GM19240 (cell line): ENCODE results near the gene MTARC2.

Experiments
- DNase-seq: peaks from one replicate; pipeline ENCODE4 v3.0.0; 2011; ENCODE audit warnings: low spot score; ENCODE audit not compliant: insufficient read length

The MTARC2 gene

DNA sequence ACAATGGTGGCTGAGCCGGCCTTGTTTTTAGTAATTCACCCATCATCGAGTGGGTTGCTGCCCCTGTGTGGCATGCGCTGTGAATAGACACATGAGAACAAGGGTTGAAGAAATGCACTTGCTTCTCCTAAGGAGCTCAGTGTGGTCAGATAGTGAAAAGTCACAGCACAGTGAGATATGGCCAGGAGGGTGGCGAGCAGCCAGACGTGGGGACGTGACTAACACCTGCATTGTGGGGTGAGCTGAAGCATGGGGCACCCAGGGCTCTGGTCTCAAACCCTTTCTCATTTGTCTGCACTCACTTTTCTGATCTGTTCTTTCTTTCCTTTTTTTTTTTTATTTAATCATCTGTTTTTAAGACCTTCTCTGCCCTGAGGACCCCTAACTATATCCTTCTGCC, 52.1 kb downstream of the MTARC2 start:
- no peak for DNase-seq

DNA sequence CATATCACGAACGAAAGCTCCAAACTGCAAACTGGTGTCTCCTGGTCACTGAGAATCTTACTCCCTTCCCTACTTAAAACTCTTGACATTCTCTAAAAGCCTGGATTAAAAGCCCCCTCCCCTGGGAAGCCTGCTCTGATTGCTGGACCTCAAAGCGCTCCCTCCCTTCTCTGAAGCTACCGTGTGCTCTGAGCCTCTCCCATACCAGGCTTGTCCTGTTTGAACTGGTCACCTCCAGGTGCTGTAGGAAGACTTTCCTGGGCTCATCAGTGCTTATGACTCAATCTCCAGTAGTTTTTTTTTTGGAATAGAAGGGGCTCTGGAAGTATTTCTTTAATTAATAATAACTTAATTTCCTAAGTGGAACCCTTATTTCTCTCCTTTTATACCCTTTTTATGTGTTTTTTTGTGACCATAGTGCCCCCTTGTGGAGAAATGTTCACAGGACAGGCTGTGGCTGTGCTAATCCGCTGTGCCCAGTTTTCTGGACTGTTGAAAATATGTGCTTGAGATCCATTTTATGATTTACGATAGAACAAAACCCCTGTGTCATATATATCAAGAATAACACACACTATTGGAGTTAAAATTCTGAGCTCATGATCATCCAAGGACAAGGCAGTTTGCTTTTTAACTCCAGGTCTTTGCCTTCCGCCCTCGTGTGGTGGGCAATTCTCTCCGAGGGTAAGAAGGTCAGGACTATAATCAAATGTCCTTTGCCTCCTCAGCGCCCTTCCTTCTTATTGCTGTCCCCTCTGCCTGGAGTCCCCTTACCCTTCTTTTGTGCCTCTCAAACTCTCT, 55.5 kb downstream of the MTARC2 start:
- DNase-seq, result peak; percentile 13

- DNase-seq, result no peak
These were observed 56.1 kb downstream of the MTARC2 start for GRCh38 chr1:220804202-220804586.

DNA sequence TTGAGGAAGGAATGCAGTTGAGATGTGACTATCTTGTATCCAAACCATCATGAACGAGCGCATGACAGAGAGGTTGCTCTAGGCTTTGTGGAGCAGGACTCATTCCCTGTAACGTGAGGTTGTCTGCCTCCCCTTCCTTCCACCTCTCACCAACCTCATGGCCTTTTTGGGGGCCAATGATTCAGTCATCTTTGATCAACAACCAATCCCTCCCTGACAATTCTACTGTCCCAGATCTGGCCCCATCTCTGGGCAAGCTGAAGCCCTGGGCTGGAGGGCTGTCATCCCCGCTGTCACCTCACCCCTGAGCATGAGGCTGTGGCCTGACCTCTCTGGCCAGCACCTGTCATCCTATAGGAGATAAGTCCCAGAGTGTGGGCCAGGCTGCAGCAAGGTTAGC, 58.3 kb downstream of the MTARC2 start:
- DNase-seq, result no peak

GRCh38 chr1:220807726-220808125, 59.6 kb downstream of the MTARC2 start:
- no peak for DNase-seq

DNA sequence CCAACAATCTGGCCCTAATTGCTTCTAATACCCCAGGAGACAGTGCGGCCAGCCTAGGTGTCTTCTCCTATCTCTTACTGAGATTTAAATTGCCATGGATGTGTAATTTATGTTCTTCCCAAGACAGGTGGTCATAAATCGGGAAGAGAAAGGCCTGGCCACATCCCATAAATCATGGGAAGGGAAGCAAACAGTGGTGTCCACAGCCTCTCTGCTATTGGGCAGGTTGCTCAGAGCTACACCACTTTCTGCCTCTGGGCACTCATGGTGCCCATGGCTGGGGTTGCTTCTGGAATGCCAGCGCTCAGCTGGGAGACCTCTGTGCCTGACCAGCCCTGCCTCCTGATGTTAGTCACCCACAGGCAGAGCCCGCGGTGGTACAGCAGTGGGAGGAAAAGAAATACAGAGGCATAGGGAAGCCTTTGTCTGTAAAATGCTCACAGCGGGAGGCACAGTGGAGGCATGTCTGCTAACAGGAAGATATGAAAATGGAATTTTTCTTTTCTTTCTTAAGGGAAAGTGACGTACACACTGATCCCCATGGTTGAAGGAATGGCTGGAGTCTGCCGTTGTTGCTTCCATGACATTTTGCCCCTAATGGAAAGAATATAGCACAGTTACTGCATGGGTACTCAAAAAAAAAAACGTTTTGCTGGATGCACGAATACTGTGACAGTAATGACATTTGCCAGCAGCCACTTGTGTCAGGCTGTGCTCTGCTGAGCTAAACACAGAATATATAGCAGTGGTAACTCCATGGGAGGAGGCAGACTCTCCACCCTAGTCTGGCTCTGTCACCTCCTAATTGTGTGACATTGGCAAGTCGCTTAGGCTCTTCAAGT, 60.4 kb downstream of the MTARC2 start:
- DNase-seq, result no peak

DNA sequence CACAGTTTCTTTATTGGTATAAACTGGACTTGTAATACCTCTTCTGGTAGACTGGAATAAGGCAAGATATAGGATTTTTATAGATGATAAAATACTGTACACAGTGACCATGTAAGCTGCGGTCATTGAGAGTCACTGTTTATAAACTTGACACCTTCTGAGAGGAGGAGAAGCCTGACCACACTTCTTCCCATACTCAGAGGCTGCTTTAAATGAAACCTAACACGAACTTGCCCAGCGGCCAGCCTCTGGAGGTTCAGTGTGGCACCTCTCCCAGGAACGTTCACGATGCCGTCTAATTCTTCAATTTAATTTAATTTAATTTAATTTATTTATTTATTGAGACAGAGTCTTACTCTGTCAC, 61.0 kb downstream of the MTARC2 start:
- DNase-seq, result no peak

DNA sequence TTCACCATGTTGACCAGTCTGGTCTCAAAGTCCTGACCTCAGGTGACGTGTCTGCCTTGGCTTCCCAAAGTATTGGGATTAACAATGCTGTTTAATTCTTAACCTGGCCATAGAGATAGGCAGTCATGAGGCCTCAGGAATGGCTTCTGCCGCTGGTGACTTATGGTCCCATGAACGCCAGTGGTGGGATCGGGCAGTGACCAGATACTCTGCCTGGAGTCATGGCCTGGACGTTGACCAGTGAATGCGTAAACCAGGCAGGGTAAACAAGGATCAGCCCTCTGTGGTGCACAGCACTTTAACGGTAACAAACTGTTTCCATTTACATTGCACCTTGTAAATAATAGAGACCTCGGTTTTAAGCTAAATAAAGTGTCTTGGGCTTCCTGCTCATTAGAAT, 61.6 kb downstream of the MTARC2 start:
- DNase-seq, result no peak

DNA sequence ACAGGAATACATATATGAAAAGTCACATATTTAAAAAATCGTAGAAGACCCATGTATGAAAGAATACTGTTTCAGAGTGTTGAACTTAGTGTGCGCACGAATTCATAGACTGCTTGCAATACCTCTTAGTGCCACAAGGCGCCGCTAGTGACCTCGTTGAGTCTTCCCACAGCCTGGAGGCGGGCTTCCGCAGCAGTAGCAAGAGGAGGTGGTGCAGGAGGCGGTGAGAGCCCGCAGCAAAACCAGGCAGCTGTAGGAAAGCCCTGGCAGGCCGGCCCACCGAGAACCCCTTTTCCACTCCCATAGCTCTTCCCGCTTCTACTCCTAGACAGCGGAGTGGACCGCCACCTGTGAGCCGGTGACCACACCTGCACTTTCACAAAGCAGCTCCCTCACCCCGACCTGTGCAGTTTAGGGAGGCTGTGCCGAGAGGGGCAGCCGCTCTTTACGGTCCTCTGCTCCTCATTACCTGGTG, 62.1 kb downstream of the MTARC2 start:
- peak; percentile 50 for DNase-seq

GRCh38 chr1:220810963-220811362, 62.8 kb downstream of the MTARC2 start:
- DNase-seq, result no peak

GRCh38 chr1:220811695-220812094, 63.6 kb downstream of the MTARC2 start:
- no peak for DNase-seq

DNA sequence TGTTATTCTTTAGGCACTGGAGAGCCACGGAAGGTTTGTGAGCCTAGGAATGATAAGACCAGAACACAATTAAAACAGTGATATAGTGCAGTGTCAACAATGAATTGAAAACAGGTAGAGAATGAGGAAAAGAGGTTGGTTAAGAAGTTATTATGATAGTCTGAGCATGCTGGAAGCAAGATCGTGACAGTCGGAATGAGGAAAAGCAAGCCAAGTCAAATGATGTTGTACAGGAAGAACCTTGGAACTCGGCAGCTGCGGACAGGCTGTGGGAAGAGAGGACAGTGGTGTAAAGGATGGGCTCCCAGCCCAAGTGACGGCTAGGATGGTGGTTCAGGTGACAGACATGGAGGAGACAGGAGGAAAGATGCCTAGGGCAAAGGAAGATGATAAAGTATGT, 64.2 kb downstream of the MTARC2 start:
- no peak for DNase-seq

DNA sequence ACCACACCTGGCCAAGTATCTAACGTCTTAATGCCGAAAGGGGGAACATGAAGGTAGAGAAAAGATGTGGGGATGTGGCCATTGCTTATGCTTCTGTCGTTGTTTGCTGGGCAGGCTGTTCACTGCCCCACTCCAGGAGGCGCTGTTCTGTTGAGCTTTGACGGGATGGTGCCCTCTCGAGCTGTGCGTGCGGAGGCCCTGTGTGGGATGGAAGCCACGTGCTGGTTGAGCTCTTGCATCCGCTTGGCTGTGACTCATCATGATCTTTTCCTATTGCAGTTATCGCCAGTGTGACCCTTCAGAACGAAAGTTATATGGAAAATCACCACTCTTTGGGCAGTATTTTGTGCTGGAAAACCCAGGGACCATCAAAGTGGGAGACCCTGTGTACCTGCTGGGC, 64.9 kb downstream of the MTARC2 start:
- DNase-seq, result no peak

GRCh38 chr1:220815409-220815808, 67.3 kb downstream of the MTARC2 start:
- DNase-seq, result no peak

DNA sequence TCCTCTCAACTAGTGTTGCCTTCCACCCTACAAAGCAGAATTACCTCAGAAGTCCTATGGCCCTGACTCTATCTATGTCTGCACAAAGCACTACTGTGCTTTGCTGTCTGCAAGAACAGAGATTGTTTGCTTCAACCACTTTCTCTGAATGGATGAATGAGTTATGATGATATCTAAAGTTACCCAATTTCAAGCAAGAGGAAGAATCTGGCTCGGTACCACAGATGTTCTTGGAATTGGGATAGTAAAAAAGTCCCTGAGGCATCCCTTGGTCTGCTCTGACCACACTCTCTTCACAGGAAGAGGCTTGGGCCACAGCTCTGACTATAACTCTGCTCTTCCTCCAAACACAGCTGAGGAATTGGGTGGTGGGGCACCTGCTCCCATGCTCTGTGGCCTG, 69.8 kb downstream of the MTARC2 start:
- DNase-seq, result no peak

DNA sequence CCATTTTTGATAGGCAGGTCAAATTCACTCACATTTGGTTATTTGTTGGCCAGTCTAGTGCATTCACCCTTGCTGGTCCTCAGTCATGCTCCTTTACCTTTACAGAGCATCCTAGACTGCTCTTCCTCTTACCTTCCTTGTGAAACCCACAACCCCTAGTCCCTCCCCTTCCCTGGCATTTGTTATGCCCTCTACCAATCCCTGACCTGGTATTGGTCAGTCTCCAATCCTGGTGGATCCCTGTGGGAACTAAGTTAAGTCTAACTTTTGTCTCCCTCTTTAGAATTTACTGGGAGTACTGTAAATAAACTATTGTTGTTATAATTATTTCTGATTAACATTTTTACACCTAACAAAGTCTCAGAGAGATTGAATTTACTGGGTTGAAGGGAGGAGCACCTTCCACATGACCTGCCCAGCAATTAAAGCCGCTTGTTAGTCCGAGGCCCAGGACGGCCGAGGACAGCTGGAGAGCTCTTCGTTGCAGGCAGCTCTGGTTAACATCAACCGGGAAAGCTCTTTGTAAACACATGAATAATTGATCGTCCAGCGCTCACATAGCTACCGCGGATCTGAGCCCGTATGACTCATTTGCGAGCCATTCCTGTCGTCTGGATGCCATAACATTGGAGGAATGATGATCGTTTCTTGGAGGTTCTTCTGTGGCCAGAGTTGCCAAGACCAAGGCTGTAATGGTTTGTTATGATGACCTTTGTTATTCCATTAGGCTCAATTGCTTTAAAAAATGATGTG, 70.5 kb downstream of the MTARC2 start:
- no peak for DNase-seq

DNA sequence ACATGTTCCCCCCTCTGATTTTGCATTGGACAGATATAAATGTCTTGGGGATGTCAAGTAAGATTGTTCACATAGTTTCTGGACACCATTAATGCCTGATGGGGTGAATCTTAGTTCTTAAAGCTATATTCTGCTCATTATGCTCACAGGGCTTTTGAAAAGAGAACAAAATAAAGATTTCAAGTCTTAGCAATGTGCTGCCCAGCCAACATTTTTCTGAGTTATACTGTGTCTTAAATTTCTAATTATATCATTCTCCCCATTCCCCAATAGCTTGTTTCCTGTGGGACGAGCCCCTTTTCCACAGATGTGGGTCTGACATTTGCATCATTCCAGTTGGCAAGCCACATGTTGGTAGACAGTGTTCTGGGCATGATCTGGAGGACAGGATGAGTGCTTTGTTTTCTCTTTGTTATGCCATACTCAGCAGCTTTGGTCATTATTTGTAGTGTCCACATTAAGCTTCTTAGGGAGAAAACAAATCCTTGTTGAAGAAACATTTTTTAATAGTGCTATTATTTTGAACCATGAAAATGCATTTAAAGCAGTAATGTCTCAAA, 71.4 kb downstream of the MTARC2 start:
- no peak for DNase-seq

- no peak for DNase-seq
These were observed 76.2 kb downstream of the MTARC2 start for GRCh38 chr1:220824031-220824989.

GRCh38 chr1:220825819-220826551, 77.9 kb downstream of the MTARC2 start:
- no peak for DNase-seq

GRCh38 chr1:220826729-220827128, 78.6 kb downstream of the MTARC2 start:
- no peak for DNase-seq
